22Rv1 (cell line): ENCODE data around the gene RDH16.

Experiments used
- H3K27ac ChIP-seq: fragments of 450-650 bp; 2 replicates; pipeline ENCODE4 v1.5.1; 2017
- CTCF ChIP-seq: fragments of 450-650 bp; IDR thresholded peaks from 2 replicates; pipeline ENCODE4 v1.5.1; 2017; ENCODE audit warnings: mild to moderate bottlenecking
- ZFX ChIP-seq: fragments of 450-650 bp; IDR thresholded peaks from 2 replicates; pipeline ENCODE4 v1.6.1; 2017; ENCODE audit warnings: antibody characterized with exemption, borderline replicate concordance

RDH16 gene

GRCh38 chr12:56994231-56994746 is 36.9 kb upstream of the RDH16 start:
- no peak overlapping the region for H3K27ac ChIP-seq
- TF ChIP-seq ZFX: no peak
- no peak for TF ChIP-seq CTCF

- H3K27ac ChIP-seq: no peak overlapping the region
- TF ChIP-seq ZFX: no peak
- no peak for TF ChIP-seq CTCF
These were observed 35.9 kb upstream of the RDH16 start for GRCh38 chr12:56993346-56993745.

GRCh38 chr12:56991319-56992246 is 34.2 kb upstream of the RDH16 start:
- no peak for TF ChIP-seq CTCF
- TF ChIP-seq ZFX: no peak
- H3K27ac ChIP-seq: no peak overlapping the region

- H3K27ac ChIP-seq: no peak overlapping the region
- TF ChIP-seq CTCF (no peak), ZFX (no peak)
These were observed 33.4 kb upstream of the RDH16 start for GRCh38 chr12:56990648-56991318.

GRCh38 chr12:56989861-56990610 is 32.6 kb upstream of the RDH16 start:
- H3K27ac ChIP-seq: no peak overlapping the region
- TF ChIP-seq CTCF (no peak), ZFX (no peak)

GRCh38 chr12:56988207-56988739 is 30.9 kb upstream of the RDH16 start:
- no peak for TF ChIP-seq ZFX
- no peak for TF ChIP-seq CTCF
- no peak overlapping the region for H3K27ac ChIP-seq
